HAP-1 (cell line): ENCODE results near the gene RASD2.

Experiments used
- DNase-seq, 2 experiments: peaks; one replicate each; pipeline ENCODE4 v3.0.0-alpha.2; 2016 to 2020; ENCODE audit warnings: low spot score in 2 of 2
- H3K27me3 ChIP-seq: fragments of 250-450 bp; sonication (Bioruptor Pico); 2 replicates; pipeline ENCODE4 v1.5.1; 2020; ENCODE audit warnings: low read depth, mild to moderate bottlenecking, moderate library complexity
- H3K36me3 ChIP-seq: fragments of 250-450 bp; sonication (Bioruptor Pico); replicated peaks from 2 replicates; pipeline ENCODE4 v1.5.1; 2020; ENCODE audit warnings: mild to moderate bottlenecking
- H3K4me1 ChIP-seq: fragments of 250-450 bp; sonication (Bioruptor Pico); 2 replicates; pipeline ENCODE4 v1.5.1; 2020; ENCODE audit warnings: mild to moderate bottlenecking
- H3K4me3 ChIP-seq: fragments of 250-450 bp; sonication (Bioruptor Pico); 2 replicates; pipeline ENCODE4 v1.5.1; 2020; ENCODE audit warnings: mild to moderate bottlenecking, moderate library complexity
- H3K9me3 ChIP-seq: fragments of 250-450 bp; sonication (Bioruptor Pico); 2 replicates; pipeline ENCODE4 v1.5.1; 2020; ENCODE audit warnings: mild to moderate bottlenecking, moderate library complexity
- in situ Hi-C: fragments of 300-500 bp; cut with MboI; formaldehyde crosslinking; loops from 3 replicates; pipeline ENCODE4 v1.14.3; 2020; ENCODE audit warnings: low sequenced_read_pairs, inconsistent platforms, mixed read lengths

The RASD2 gene

DNA sequence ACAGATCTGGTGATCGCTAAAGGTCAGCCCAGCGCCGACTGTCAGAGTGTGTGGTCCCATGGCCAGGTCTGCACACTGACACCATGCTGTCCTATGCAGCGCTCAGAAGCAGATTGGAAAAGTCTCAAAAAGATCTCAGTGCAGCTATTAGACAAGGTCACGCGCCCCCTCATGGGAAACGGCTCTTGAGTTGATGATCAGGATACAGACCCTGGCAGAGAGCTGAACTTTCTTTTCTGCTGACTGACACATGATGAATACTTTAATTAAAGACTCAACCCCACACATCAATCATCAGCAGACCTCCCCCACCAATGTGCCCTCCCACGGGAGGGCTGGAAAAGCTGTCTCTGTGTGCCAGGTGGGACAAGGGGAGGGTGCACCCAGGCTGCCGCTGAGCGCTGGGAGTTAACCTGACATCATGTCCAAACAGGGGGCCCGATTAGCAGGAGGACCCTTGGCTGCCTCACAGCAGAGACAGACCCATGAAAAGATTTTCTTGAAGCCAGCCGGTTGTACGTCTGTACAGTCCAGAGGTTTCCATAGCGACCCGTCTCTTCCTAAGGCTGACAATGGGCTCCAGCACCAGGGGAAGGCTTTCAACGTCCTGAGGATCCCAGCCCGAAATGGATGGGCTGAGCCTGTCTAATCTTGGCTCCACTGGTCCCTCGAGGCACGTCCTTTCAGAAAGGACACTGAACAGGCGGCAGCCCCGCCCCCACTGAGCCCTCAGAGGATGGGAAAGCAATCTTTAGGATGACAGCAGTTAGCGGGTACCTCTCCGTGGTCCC is 26.9 kb downstream of the RASD2 start:
- in situ Hi-C loops, result no loop called here
- H3K36me3 ChIP-seq, result no peaks in the 10 kb centered on the region
- DNase-seq, result peak in 1 of 2 experiments; percentile 29
- H3K4me1 ChIP-seq, result no peaks in the 10 kb centered on the region
- H3K27me3 ChIP-seq, result no peaks in the 10 kb centered on the region; the same call in 1 of the 2 replicates
- H3K9me3 ChIP-seq, result no peaks in the 10 kb centered on the region
- no peak overlapping the region for H3K4me3 ChIP-seq

DNA sequence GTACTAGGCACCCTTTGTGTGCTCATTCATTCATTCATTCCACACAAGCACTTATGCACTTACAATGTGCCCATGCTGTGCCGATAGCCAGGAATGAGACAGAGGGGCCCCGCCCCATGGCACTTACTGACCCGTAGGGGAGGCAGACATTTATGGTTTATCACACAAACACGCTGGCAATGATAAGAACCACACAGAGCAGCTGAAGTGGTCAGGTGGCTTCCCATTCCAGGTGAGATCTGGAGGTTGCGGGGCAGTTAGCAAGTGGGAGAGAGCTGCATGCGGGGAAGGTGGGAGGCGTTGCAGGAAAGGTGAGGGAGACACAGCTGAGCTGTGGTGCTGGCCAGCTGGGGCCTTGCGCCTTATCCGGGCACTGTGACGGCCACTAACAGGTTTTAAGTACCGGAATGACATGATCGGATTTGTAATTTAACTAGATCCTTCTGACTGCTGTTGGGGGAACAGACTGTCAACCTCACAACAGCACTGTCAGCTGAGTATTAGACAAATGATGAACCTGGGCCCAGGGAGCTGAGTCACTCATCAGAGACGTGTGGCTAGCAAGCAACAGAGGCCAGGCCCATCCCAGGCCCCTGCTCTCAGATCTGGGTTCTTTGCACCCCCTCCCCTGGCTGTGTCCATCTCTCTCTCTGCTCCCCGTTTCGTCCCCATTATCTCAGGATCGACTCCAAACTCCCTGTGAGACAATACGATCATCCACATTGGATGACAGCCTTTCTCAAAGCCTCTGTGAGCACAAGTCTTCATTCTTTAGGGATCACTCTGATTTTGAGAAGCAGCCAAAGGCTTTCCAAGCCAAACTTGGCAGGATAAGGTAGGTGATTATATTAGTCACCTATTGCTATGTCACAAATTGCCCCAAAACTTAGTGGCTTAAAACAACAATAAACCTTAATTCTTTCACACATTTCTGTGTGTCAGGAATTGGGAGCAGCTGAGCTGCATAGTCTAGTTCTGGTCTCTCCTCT is 28.4 kb downstream of the RASD2 start:
- H3K4me3 ChIP-seq, result no peak overlapping the region
- DNase-seq, result no peak
- in situ Hi-C loops, result no loop called here
- no peaks in the 10 kb centered on the region for H3K9me3 ChIP-seq
- H3K4me1 ChIP-seq, result no peaks in the 10 kb centered on the region
- H3K27me3 ChIP-seq, result no peaks in the 10 kb centered on the region
- no peaks in the 10 kb centered on the region for H3K36me3 ChIP-seq

DNA sequence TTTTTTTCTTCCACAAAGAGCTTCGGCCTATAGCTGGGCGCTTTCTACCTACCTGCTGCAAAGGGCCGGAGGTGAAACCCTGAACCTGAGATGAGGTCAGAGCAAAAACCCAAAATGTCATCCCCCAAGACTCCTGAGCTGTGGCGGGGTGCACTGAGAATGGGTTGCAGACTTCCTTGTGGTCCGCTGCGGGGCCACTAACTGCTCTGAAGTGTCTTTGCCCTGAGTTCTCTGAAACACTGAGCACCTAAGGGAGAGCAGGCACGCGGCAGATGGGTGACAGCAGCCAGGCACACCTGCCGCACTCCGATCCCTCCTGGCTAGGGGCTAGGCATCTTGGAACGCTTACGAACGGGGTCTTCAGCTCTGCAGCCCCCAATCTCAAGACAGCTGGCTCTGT is 29.3 kb downstream of the RASD2 start:
- Histone ChIP-seq H3K36me3 (no peaks in the 10 kb centered on the region), H3K4me1 (no peaks in the 10 kb centered on the region), H3K27me3 (no peaks in the 10 kb centered on the region), H3K9me3 (no peaks in the 10 kb centered on the region), H3K4me3 (no peak overlapping the region)
- in situ Hi-C loops, result no loop called here
- DNase-seq, result no peak

DNA sequence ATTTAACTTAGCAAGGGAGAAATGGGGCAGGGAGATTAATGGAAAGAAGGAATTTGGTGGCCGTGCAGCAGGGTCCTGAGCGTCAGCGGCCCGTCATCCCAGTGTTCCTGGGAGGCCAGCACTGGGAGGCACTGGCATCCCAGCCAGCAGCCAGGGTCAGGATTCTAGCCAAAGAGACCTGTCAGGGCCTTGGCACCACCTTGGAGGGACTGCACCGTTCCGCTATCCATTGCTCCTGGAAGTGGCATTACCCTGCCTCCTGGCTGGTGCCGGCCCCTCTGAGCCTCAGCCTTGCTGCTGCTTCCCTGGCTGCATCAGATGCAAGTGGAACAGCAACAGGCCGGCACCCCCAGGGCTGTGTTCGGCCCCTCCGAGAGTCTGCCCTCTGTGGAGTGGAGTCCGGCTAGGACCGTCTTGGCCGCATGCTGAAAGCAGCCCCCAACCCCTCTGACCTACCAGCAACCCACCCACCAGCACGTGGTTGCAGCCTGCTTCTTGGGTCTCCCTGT is 30.1 kb downstream of the RASD2 start:
- H3K36me3 ChIP-seq, result no peaks in the 10 kb centered on the region
- no peaks in the 10 kb centered on the region for H3K27me3 ChIP-seq
- H3K4me1 ChIP-seq, result no peaks in the 10 kb centered on the region
- no peak overlapping the region for H3K4me3 ChIP-seq
- in situ Hi-C loops, result no loop called here
- H3K9me3 ChIP-seq, result no peaks in the 10 kb centered on the region
- DNase-seq, result no peak

DNA sequence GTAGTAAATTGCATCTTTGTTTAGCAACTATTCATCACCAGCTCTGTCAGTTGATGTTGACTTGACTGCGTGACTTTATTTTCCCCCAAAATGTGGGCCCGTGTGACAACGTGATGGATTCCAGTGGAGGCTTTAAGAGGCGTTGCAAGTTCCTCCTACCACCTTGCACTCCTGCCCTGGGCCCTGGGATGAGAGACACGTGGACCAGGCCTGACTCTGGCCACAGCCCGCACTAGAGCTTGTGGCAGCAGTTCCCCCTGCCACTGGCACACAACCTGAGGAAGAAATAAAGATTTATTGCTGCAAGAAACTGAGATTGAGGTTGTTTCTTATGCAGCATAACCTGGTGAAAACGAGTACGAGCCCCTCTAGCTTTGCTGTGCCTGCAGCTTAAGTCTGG is 31.9 kb downstream of the RASD2 start:
- H3K4me1 ChIP-seq, result no peaks in the 10 kb centered on the region
- no peaks in the 10 kb centered on the region for H3K27me3 ChIP-seq
- H3K4me3 ChIP-seq, result no peak overlapping the region
- no peaks in the 10 kb centered on the region for H3K9me3 ChIP-seq
- no peak for DNase-seq
- in situ Hi-C loops, result no loop called here
- no peaks in the 10 kb centered on the region for H3K36me3 ChIP-seq

DNA sequence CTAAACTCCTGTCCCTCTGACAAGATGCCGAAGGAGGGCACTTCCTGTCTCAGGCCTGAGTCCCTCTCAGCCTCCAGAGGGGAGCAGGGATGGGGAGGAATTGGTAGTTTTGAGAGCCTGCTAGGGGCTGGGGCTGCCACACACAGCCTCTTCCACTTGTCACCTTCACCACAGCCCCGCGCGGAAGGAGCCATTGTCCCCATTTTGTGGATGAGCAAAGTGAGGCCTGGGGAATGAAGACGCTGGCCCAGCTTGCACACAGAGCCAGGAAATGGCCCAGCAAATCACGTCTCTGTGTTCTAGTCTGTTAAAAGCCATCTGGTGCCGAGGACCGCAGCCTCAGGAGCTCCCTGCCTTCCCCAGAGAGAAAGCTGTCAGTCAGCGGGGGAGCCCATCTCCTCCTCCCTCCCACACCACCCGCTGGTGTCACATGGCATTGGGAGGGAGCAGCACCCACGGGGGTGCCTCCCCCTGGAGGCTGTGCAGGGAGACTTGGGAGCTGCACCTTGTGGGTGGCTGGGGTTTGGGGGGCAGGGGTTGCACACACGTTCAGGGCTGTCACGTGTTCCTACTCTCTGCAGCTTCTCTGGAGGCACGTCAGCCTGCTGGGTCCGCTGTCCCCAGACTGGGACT is 34.6 kb downstream of the RASD2 start:
- no peaks in the 10 kb centered on the region for H3K4me1 ChIP-seq
- no peaks in the 10 kb centered on the region for H3K9me3 ChIP-seq
- no peak overlapping the region for H3K4me3 ChIP-seq
- no peaks in the 10 kb centered on the region for H3K36me3 ChIP-seq
- no peak for DNase-seq
- no peaks in the 10 kb centered on the region for H3K27me3 ChIP-seq
- in situ Hi-C loops, result no loop called here

DNA sequence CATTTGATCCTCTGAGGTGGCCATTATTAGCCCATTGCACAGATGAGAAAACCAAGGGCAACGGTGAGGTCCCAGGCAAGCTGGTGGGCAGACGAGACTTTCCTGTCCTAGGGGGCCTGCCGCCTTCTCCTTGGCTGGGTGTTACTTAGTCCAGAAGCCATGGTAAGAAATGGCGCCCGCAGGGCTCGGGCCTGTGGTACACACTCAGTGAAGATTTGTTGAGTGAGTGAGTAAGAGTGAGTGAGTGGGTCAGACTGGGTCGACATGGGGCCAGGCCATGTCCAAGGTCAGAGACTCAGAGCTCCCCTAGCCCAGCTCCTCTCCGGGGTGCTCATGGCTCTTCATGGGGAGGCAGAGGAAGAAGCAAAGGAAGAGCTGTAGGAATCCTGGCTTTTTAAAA is 36.0 kb downstream of the RASD2 start:
- DNase-seq, result no peak

DNA sequence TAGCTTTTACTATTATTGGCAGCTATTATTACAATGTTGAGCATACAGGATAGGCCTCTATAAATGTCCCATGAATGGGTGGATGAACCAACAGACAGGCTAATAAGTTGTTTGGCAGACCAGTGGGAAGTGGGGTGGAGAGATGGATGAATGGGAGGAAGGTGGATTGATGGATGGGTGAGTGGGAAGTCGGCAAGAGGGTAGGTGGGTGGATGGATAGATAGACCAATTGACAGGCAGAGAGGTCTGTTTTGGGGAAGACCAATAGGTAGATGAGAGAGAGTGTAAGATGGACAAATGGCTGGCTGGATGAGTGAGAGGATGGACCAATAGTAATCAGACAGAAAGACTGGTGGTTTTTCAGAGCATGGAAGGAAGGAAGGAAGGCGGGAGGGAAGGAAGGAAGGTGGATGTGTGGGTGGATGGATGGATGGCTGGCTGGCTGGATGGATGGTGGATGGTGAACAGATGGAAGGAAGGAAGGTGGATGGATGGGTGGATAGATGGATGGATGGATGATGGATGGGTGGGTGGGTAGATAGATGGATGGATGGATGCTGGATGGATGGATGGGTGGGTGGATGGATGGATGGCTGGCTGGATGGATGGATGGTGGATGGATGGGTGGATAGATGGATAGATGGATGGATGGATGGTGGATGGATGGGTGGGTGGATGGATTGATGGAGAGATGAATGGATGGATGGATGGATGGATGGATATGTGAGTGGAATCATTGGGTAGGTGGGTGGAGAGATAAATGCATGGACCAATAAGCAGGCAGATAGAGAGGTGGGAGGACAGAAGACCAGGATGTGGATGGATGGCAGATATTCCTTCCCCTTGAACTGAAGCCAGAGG is 37.4 kb downstream of the RASD2 start:
- no peak for DNase-seq
- Histone ChIP-seq H3K27me3 (no peaks in the 10 kb centered on the region), H3K4me3 (no peak overlapping the region), H3K9me3 (no peaks in the 10 kb centered on the region), H3K36me3 (no peaks in the 10 kb centered on the region), H3K4me1 (no peaks in the 10 kb centered on the region)
- in situ Hi-C loops, result no loop called here

More for the DNA sequence above, 36.0 kb downstream of the RASD2 start:
- Histone ChIP-seq H3K36me3 (no peaks in the 10 kb centered on the region), H3K4me1 (no peaks in the 10 kb centered on the region), H3K4me3 (no peak overlapping the region), H3K27me3 (no peaks in the 10 kb centered on the region), H3K9me3 (no peaks in the 10 kb centered on the region)
- in situ Hi-C loops, result no loop called here

DNA sequence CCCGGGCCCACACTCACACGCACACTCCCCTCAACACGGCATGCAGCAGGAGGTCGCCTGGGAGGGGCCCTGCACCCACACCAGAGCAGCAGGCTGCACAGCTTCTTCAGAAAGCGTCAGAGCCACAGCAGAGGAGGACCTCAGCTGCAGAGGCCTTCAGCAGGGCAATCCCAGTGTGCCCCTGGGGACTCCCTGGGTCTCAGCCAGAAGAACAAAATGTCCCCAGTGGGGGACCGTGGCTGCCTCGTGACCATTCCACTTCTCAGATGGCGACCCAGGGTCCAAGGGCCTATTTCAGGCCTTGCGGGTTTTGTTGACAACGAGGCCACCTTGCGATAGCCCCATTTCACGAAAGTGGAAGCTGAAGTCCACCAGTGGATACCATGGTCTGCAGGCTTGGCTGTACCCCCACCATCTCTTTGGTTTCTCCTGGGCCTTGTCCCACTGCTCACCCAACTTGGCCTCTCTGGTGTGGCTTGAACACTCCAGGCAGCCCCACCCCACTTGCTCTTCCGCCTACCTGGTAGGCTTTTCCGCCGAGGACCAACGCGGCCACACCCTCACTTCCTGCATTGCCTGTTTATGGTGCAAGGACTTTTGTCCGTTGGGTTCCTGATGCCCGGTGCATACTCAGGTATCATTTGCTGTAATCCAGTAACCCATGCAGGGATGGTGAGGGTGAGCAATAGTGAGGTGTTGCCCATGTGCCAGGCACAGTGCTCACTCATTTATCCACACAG is 38.4 kb downstream of the RASD2 start:
- Histone ChIP-seq H3K9me3 (no peaks in the 10 kb centered on the region), H3K4me1 (no peaks in the 10 kb centered on the region; the same call in 1 of the 2 replicates), H3K27me3 (no peaks in the 10 kb centered on the region), H3K4me3 (no peak overlapping the region), H3K36me3 (no peaks in the 10 kb centered on the region)
- DNase-seq, result no peak
- in situ Hi-C loops, result no loop called here

DNA sequence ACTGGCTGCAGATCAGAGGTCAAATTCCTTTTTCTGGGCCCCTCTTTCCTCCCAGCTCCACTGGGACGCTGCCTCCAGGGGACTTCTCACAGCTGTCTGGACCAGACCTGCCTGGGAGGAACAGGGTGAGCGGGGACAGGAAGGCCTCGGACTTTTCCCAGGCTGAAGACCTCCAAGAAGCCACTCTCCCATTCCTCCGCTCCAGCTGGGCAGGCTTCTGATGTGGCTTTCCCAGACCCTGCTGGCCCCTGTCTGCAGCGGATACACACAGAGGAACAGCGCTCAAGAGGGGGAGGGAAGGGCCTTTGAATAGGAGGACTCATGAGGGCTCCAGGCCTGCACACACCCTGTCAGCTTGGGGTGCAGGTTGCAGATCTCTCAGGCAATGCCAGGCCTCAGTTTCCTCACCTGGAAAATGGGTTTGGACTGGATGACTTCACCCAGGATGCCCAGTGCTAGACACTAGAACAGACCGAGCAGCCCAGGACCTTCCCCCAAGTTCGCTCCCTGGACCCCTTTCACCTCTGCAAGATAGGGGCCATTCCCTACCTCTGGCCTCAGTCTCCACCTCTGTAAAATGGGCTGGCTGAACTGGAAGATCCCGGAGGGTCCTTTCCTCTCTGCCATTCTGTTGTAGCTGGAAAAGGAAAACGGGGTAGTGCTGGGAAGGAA is 39.9 kb downstream of the RASD2 start:
- in situ Hi-C loops, result loop anchor here (5.0 kb wide), 2 partner anchors 148 to 228 kb away; no protein-coding TSS in a partner anchor

DNA sequence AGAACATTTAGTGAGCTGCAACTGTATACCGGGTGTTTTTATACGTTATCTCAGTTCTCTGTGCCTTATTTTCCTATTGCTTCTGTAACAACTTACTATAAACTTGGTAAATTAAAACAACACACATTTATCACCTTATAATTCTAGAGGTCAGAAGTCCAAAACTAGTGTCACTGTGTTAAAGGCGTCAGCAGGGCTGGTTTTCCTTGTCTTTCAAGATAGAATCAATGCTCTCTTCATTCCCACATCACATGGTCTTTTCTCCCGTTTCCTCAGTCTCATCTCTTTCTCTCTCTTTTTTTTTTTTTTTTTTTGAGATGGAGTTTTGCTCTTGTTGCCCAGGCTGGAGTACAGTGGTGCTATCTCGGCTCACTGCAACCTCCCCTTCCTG is 40.4 kb downstream of the RASD2 start:
- Histone ChIP-seq H3K4me3 (no peak overlapping the region), H3K9me3 (no peaks in the 10 kb centered on the region), H3K27me3 (no peaks in the 10 kb centered on the region), H3K4me1 (no peaks in the 10 kb centered on the region; the same call in 1 of the 2 replicates), H3K36me3 (no peaks in the 10 kb centered on the region)
- in situ Hi-C loops, result loop anchor here (5.0 kb wide), 2 partner anchors 149 to 229 kb away; no protein-coding TSS in a partner anchor
- no peak for DNase-seq

More for the DNA sequence above, 39.9 kb downstream of the RASD2 start:
- no peak for DNase-seq
- Histone ChIP-seq H3K36me3 (no peaks in the 10 kb centered on the region), H3K4me3 (no peak overlapping the region), H3K9me3 (no peaks in the 10 kb centered on the region), H3K27me3 (no peaks in the 10 kb centered on the region), H3K4me1 (no peaks in the 10 kb centered on the region; the same call in 1 of the 2 replicates)
